Stimulated activated CD4-positive, alpha-beta T cell treated with anti-CD3 and anti-CD28 coated beads, TNF-alpha, amount 100 ng/mL, for 1 hour (primary cell): Measurements from ENCODE around the gene LNX1.

Experiments
- DNase-seq, 3 donors: peaks; one replicate each; pipeline ENCODE4 v3.0.0-alpha.2; 2020; ENCODE audit warnings: low read depth in 3 of 3, low spot score in 1 of 3

LNX1 gene

DNA sequence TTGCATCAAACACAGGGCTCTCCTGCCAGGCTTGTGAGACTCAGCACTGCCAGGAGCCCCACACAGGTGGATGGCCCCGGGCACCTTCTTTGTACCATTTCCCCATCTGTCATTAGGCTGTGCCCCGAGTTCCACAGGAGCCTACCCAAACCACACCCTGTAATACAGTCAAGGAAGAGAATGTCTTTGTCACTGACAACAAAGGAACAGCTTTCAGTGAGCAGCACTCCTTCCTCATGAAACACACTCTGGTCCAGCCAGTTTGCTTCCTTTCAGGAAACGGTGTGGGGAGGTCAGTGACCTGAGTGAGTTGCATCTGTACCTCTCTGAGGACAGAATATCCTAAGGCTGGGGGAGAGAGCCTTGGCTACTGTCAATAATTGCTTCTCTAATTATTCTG is 53.7 kb downstream of the LNX1 start:
- DNase-seq, result no peak

GRCh38 chr4:53536328-53536727 is 55.0 kb downstream of the LNX1 start:
- DNase-seq, result no peak

DNA sequence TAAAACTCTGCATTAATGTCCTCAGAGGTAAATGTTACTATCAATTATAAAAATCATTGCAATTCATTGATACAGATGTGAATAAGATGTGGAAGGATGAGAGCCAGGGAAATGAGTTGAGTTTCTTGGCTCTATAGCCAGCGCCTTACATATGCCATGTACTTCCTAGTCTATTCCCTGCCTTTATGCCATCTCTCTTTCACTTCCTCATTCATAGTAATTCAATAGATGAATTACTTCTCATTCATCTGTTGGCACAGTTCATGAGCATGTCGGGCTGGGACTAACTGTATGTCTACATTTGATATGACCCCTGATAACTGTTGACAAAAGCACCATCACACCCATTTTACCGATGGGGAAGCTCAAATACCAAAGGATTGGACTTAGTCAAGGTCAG is 55.7 kb downstream of the LNX1 start:
- DNase-seq, result no peak

- DNase-seq, result no peak
Measured at GRCh38 chr4:53534684-53535083, 56.6 kb downstream of the LNX1 start.

DNA sequence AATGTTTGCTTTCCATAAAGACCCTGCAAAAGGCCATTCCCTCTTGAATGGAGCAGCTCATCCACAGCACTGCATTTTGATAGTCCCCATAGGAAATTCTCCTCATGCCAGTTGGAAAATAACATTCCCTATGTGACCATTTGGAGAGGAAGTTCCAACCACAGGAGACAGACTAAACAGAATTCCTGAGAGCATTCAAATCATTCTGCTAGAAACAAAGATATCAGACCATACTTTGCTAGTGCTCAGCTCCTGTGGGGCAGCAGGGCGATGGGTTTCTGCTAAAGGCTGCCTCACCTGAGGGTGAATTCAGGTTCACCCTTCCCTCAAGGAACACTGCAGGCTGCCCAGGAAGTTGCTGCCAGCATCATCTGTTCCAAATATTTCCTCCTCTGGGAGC is 58.8 kb downstream of the LNX1 start:
- no peak for DNase-seq

DNA sequence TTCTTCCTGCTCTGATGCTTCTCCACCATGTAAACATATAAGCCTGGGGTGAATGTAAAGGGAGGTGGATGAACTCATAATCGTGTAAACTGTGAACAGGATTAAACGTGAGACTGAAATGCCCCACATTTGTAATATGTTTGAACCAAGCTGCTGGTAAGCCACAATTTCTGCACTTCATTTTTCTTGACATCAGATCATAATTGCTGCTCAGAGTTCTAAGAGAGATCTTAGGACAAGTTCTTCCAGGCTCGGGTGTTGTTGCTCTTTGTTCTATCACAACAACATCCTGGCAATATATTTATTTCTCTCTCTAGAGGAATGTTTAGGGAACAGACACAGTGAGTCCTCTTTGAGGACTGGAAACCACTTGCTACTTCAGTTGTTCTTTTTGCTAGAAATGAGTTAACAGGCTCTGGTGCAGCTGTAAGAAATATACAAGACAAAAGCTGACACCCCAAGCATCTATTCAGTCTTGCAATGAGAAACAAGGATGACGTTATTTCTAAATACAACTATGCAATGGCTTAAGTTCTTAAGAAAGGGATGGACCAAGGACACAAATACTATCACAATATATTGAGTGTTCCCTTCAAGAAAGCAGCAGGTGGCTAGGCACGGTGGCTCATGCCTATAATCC is 59.6 kb downstream of the LNX1 start:
- DNase-seq, result no peak

DNA sequence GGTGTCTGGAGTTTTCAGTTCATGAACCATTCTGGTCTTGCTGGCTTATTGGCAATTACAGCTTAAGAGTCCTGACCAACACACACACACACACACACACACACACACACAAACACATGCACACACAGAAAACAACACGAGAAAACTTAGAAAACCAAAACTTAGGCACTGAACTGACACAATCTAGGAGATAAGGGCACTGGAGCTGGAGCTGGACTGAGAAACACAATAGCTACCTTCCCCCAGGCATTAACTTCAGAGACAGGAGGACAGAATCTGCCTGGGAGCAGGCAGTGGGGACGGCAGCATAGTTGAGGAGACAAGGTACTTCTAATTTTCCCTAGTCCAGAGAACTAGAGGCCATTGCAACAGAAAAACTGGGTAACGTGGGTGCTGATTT is 62.3 kb downstream of the LNX1 start:
- no peak for DNase-seq

GRCh38 chr4:53527930-53528329 is 63.4 kb downstream of the LNX1 start:
- DNase-seq, result no peak

GRCh38 chr4:53527326-53527725 is 64.0 kb downstream of the LNX1 start:
- no peak for DNase-seq

GRCh38 chr4:53522334-53522733 is 69.0 kb downstream of the LNX1 start:
- DNase-seq, result no peak

- DNase-seq, result no peak
Measured at GRCh38 chr4:53520116-53520515, 71.2 kb downstream of the LNX1 start.

DNA sequence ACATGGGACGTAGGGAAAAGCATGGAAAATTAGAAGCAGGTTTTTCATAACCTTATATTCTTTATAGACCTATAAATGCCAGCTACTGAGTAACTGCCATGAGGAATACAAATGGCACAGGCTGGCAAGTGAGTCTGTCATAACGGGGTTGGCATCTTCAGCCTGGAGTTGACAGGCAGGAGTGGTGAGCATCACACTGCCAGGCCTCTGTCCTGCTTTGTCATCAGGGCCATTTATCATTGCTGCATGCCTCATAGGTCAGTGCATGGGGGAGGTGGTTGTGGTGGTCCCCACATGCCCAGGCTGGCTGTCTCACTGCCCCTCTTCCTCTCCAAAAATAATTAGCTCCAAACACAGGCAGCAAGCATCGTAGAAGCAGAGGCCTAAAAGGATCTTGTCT is 72.5 kb downstream of the LNX1 start:
- DNase-seq, result no peak

DNA sequence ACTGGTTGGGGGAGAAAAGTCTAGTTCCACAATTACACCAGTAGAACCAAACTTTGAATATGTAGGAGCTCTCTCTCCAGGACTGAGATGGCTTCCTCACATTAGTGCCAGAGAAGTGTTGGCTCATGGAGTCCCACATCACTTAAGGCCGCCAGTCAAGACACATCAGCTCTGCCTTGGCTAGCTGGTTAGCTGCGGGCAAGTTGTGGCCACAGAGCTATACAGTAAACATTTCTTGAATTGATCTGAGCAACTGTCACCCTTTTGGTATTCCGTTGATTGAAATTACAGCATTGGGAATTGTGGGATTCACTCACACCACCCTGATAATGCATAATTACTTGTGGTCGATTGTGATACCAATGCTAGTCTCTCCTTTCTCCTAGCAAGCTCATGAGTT is 76.2 kb downstream of the LNX1 start:
- no peak for DNase-seq

DNA sequence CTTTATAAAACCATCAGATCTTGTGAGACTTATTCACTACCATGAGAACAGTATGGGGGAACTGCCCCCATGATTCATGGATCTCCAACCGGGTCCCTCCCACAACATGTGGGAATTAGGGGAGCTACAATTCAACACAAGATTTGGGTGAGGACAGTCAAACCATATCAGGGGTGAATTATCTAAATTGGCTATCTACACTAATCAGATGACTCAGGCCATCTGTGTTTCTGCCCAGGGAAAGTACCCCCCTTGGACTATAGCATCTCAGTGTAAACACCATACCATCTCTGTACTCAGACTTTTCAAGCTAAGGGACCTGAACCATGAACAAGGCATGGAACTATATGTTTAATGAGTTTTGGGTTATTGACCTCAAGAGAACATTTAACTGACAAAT is 76.8 kb downstream of the LNX1 start:
- DNase-seq, result no peak

- DNase-seq, result no peak
Measured at GRCh38 chr4:53512608-53513007, 78.7 kb downstream of the LNX1 start.

- DNase-seq, result no peak
Measured at GRCh38 chr4:53511014-53511413, 80.3 kb downstream of the LNX1 start.

DNA sequence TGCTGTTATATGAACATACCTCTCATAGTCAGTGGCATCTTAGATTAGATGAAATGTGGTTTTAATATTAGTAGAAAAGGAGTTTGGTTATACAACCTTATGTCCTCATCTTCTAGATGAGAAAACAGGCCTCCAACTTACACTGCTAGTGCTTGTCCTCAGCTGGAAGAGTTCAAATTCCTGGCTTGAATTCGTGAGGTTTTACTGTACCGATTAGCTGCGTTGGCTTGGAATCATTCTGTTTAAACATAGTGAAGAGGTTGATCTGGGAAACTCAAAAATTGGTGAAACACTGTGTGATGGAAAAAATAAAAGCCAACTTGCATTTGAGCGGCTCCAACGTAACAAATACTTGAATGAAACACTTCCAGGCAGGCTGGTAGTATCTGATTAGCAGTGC is 81.0 kb downstream of the LNX1 start:
- no peak for DNase-seq

DNA sequence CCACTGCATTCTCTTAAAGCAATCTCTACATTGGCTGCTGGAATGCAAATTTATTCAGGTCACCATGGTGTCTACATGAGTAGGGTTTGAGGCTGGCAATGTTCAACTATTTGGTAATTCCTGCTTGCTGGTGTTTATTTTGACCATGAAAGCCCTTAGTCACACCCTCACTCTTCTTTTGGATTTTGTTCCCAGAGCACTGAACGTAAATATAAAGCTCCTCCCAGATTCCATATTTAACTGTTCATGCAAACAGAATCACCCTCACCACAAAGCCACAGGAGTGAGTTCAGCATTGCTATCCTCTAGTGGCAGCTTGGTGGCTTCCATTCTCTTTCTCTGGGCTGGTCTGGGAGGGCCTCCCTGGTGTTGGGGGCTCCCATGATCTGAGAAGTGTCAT is 82.8 kb downstream of the LNX1 start:
- DNase-seq, result no peak

GRCh38 chr4:53507671-53508286 is 83.5 kb downstream of the LNX1 start:
- DNase-seq, result no peak

- no peak for DNase-seq
Measured at GRCh38 chr4:53507058-53507457, 84.2 kb downstream of the LNX1 start.

DNA sequence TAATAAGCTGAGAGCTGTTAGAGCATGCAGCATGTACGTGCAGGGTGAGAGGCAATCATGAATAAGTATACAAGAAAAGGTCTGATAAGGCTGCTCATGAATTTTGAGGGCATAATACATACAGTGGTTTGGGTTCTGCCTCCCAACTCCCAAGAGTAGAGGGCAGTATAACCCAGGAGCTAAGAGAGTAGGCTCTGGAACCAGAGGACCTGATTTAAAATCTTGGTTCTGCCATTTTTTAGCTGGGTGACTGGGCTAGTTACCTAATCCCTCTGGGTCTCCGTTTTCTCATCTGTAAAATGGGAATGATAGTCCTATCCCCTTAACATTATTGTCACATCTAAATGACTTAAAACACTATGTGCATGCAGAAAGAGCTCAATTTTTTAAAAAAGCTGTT is 85.3 kb downstream of the LNX1 start:
- no peak for DNase-seq

GRCh38 chr4:53502094-53502493 is 89.2 kb downstream of the LNX1 start:
- no peak for DNase-seq

- no peak for DNase-seq
Measured at GRCh38 chr4:53501561-53501960, 89.7 kb downstream of the LNX1 start.
